ENCODE measurements around the gene SUDS3.
A peak's percentile ranks its signal among the peaks of the same experiment; 100 is the strongest.
"Not testable (repeated sequence)": the region's sequence is repeated elsewhere in the genome, so short reads cannot be mapped to it uniquely, and the experiment has no call there.

The SUDS3 gene

GRCh38 chr12:118376089-118377020 lies at the start of gene SUDS3:
SUDS3 (plus strand) TSS chr12:118376555; CDS start chr12:118376692, 137 bp downstream.
- DNase-seq (ENCODE audit: low read depth), result peak; percentile 89

- DNase-seq (ENCODE audit: low read depth), result no peak
Observed at GRCh38 chr12:118326991-118327390, 49.4 kb upstream of the SUDS3 start.

- no peak for DNase-seq (ENCODE audit: low read depth)
Observed at GRCh38 chr12:118327391-118327790, 49.0 kb upstream of the SUDS3 start.

GRCh38 chr12:118328486-118329330 lies 47.6 kb upstream of the SUDS3 start:
- no peak for DNase-seq (ENCODE audit: low read depth)

GRCh38 chr12:118330421-118331018 lies 45.8 kb upstream of the SUDS3 start:
- DNase-seq (ENCODE audit: low read depth), result no peak

GRCh38 chr12:118332511-118332910 lies 43.8 kb upstream of the SUDS3 start:
- no peak for DNase-seq (ENCODE audit: low read depth)

GRCh38 chr12:118334241-118334640 lies 42.1 kb upstream of the SUDS3 start:
- no peak for DNase-seq (ENCODE audit: low read depth)

- no peak for DNase-seq (ENCODE audit: low read depth)
Observed at GRCh38 chr12:118334939-118335567, 41.3 kb upstream of the SUDS3 start.

GRCh38 chr12:118336123-118336522 lies 40.2 kb upstream of the SUDS3 start:
- DNase-seq (ENCODE audit: low read depth), result no peak

GRCh38 chr12:118337194-118337838 lies 39.0 kb upstream of the SUDS3 start:
- DNase-seq (ENCODE audit: low read depth), result no peak

GRCh38 chr12:118342090-118342489 lies 34.3 kb upstream of the SUDS3 start:
- DNase-seq (ENCODE audit: low read depth), result no peak

- DNase-seq (ENCODE audit: low read depth), result no peak
Observed at GRCh38 chr12:118344829-118345228, 31.5 kb upstream of the SUDS3 start.

- no peak for DNase-seq (ENCODE audit: low read depth)
Observed at GRCh38 chr12:118345355-118345754, 31.0 kb upstream of the SUDS3 start.

- no peak for DNase-seq (ENCODE audit: low read depth)
Observed at GRCh38 chr12:118346895-118347294, 29.5 kb upstream of the SUDS3 start.

GRCh38 chr12:118347916-118348315 lies 28.4 kb upstream of the SUDS3 start:
- DNase-seq (ENCODE audit: low read depth), result no peak

GRCh38 chr12:118350908-118351559 lies 25.3 kb upstream of the SUDS3 start:
- no peak for DNase-seq (ENCODE audit: low read depth)

GRCh38 chr12:118353721-118354120 lies 22.6 kb upstream of the SUDS3 start:
- DNase-seq (ENCODE audit: low read depth), result no peak

- not testable (repeated sequence) for DNase-seq (ENCODE audit: low read depth)
Observed at GRCh38 chr12:118354503-118354902, 21.9 kb upstream of the SUDS3 start.

GRCh38 chr12:118354903-118355302 lies 21.5 kb upstream of the SUDS3 start:
- no peak for DNase-seq (ENCODE audit: low read depth)

- DNase-seq (ENCODE audit: low read depth), result no peak
Observed at GRCh38 chr12:118355843-118356242, 20.5 kb upstream of the SUDS3 start.

- no peak for DNase-seq (ENCODE audit: low read depth)
Observed at GRCh38 chr12:118356809-118357256, 19.5 kb upstream of the SUDS3 start.
